ENCODE data around the gene TMEM14B.

DNA sequence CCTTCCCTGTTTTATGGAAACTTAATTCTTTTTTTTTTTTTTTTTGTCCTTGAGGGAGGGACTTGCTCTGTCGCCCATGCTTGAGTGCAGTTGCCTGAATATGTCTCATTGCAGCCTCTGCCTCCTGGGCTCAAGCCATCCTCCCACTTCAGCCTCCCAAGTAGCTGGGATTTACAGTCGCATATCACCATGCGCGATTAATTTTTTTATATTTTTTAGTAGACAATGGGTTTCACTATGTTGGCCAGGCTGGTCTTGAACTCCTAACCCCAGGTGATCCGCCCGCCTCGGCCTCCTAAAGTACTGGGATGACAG, 24.1 kb upstream of the TMEM14B start:
- TF ChIP-seq EP300 (IDR thresholded peaks at IDR 0.05): no peak
- TF ChIP-seq, protein P1, sequence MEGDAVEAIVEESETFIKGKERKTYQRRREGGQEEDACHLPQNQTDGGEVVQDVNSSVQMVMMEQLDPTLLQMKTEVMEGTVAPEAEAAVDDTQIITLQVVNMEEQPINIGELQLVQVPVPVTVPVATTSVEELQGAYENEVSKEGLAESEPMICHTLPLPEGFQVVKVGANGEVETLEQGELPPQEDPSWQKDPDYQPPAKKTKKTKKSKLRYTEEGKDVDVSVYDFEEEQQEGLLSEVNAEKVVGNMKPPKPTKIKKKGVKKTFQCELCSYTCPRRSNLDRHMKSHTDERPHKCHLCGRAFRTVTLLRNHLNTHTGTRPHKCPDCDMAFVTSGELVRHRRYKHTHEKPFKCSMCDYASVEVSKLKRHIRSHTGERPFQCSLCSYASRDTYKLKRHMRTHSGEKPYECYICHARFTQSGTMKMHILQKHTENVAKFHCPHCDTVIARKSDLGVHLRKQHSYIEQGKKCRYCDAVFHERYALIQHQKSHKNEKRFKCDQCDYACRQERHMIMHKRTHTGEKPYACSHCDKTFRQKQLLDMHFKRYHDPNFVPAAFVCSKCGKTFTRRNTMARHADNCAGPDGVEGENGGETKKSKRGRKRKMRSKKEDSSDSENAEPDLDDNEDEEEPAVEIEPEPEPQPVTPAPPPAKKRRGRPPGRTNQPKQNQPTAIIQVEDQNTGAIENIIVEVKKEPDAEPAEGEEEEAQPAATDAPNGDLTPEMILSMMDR (IDR thresholded peaks at IDR 0.05): no peak

Data from tibial nerve (tissue), 4 donors.